ENCODE results near the gene DCPS. TPM values are rescaled to one million over a fixed set of nuclear protein-coding genes. Genes with fewer than 3 reads are reported as not detected.

Gene DCPS
- total and polyA plus RNA-seq, 2 of the 4 experiments (the other 2 are of a cell fraction), result 19.7 to 34.8 TPM

GRCh38 chr11:126334659-126335462, 31.0 kb downstream of the DCPS start:
- Histone ChIP-seq H3K56ac (ENCODE audit: extremely low read depth, insufficient read depth, low read length) (no peak overlapping the region), H3K4ac (ENCODE audit: low read depth, low read length) (peak overlapping the region; percentile 85), H3K27me3 (ENCODE audit: control insufficient read depth, insufficient read depth, low read length) (no peaks in the 10 kb centered on the region), H4K8ac (ENCODE audit: low read depth in 2 of 2, low read length in 2 of 2) (no peak overlapping the region), H2BK15ac (ENCODE audit: low read depth, low read length) (no peak overlapping the region), H3K36me3 (ENCODE audit: control insufficient read depth, insufficient read depth, low read length) (peaks cover 7% of the 10 kb centered on the region; the same call in 1 of the 2 replicates), H2BK120ac (ENCODE audit: low read depth, low read length) (peak overlapping the region; percentile 52; the same call in 1 of the 2 replicates), H4K20me1 (ENCODE audit: insufficient read depth, low read length) (peaks cover 4% of the 10 kb centered on the region; the same call in 1 of the 2 replicates), H3K4me1 (ENCODE audit: control insufficient read depth, insufficient read depth, low read length) (peaks cover 11% of the 10 kb centered on the region), H3K4me2 (ENCODE audit: low read depth, low read length) (no peak overlapping the region), H3K27ac (ENCODE audit: insufficient read depth, low read length) (no peak overlapping the region), H3K9ac (ENCODE audit: low read depth, low read length) (no peak overlapping the region), H3K23ac (ENCODE audit: low read depth, low read length) (no peak overlapping the region), H4K91ac (ENCODE audit: insufficient read depth, low read depth, low read length) (no peak overlapping the region), H3K9me3 (ENCODE audit: control insufficient read depth, insufficient read depth, low read length) (no peaks in the 10 kb centered on the region), H3K79me1 (ENCODE audit: low read depth in 1 of 2, low read length in 2 of 2) (peaks cover 0 to 8% of the 10 kb centered on the region in 2 experiments; a peak in 1 of 4 replicates), H4K5ac (ENCODE audit: low read depth, low read length) (no peak overlapping the region), H2AK9ac (replicated peaks; ENCODE audit: low read depth, low read length, poor library complexity) (peak overlapping the region; percentile 82), H3K14ac (replicated peaks; ENCODE audit: low read depth, low read length) (peak overlapping the region; percentile 58; the same call in 1 of the 2 replicates), H2BK5ac (ENCODE audit: low read depth, low read length, poor library complexity, severe bottlenecking) (no peak overlapping the region), H2AFZ (replicated peaks; ENCODE audit: low read length, poor library complexity) (peak overlapping the region; percentile 59), H3K9me1 (ENCODE audit: insufficient read depth, low read length) (peaks cover 21% of the 10 kb centered on the region), H2BK20ac (ENCODE audit: low read depth, low read length) (peak overlapping the region; percentile 49; the same call in 1 of the 2 replicates), H2AK5ac (ENCODE audit: low read depth, low read length) (peak overlapping the region; percentile 84), H3K4me3 (ENCODE audit: insufficient read depth, low read depth, low read length) (no peak overlapping the region), H3K18ac (ENCODE audit: low read depth, low read length) (no peak overlapping the region)
- in situ Hi-C loops (cut with MboI; ENCODE audit: low sequenced_read_pairs), result no loop called here
- intact Hi-C loops (cut with micrococcal nuclease), result no loop called here
- dilution Hi-C loops (cut with HindIII; ENCODE audit: low sequenced_read_pairs, unreplicated experiment), result no loop called here
- BruUV-seq (replicated peaks), result no TSS peak
- ChIA-PET CTCF (interaction anchor here (0.6 kb wide), 1 partner anchor 39 kb away, joined by 3 read pairs; no protein-coding TSS in a partner anchor), POLR2A (ENCODE audit: unreplicated experiment) (no interaction called here)
- WGBS, 2 experiments (ENCODE audit: extremely low coverage in 2 of 2, insufficient read length in 1 of 2), result 86% methylated on average over 1 of the region's 6 CpGs; no CpG with 5 or more reads in 1 of the 2 experiments
- TF ChIP-seq FOS (IDR thresholded peaks at IDR 0.05; ENCODE audit: low read depth, low read length), result peak; percentile 57; the same call in 1 of the 2 replicates
- TF ChIP-seq RFX5 (IDR thresholded peaks at IDR 0.05; ENCODE audit: low read depth, low read length), result no peak
- no peak for TF ChIP-seq POLR2A (IDR thresholded peaks at IDR 0.05; ENCODE audit: low read depth, low read length)
- 0 out of 2 replicates have a peak, but pooled peaks have one; percentile 57 for TF ChIP-seq MXI1 (IDR thresholded peaks at IDR 0.05; ENCODE audit: borderline replicate concordance, low read depth, low read length)
- ATAC-seq (ENCODE audit: low read depth) (peak; percentile 59), DNase-seq (peak; percentile 76)

All from IMR-90 (cell line).